HG03039 (cell line): ENCODE results near the gene PTCD2.

Experiments
- ATAC-seq: cut with Tn5 transposase; IDR thresholded peaks from one replicate; pipeline ENCODE4 v1.9.1; 2021; ENCODE audit warnings: mild to moderate bottlenecking, moderate library complexity; ENCODE audit not compliant: unreplicated experiment

The PTCD2 gene

GRCh38 chr5:72338689-72339209, 18.6 kb downstream of the PTCD2 start:
- ATAC-seq, result no peak

GRCh38 chr5:72346398-72346797, 26.2 kb downstream of the PTCD2 start:
- ATAC-seq, result no peak

- no peak for ATAC-seq
Observed at GRCh38 chr5:72347801-72348308, 27.7 kb downstream of the PTCD2 start.

- ATAC-seq, result no peak
Observed at GRCh38 chr5:72351376-72351775, 31.2 kb downstream of the PTCD2 start.

GRCh38 chr5:72352616-72353015, 32.4 kb downstream of the PTCD2 start:
- no peak for ATAC-seq

GRCh38 chr5:72353046-72353445, 32.9 kb downstream of the PTCD2 start:
- ATAC-seq, result no peak

- ATAC-seq, result no peak
Observed at GRCh38 chr5:72355706-72356299, 35.6 kb downstream of the PTCD2 start.

- no peak for ATAC-seq
Observed at GRCh38 chr5:72356361-72356760, 36.2 kb downstream of the PTCD2 start.

- no peak for ATAC-seq
Observed at GRCh38 chr5:72358925-72359324, 38.8 kb downstream of the PTCD2 start.

GRCh38 chr5:72359886-72360285, 39.7 kb downstream of the PTCD2 start:
- ATAC-seq, result no peak

GRCh38 chr5:72363166-72363802, 43.1 kb downstream of the PTCD2 start:
- ATAC-seq, result no peak

- no peak for ATAC-seq
Observed at GRCh38 chr5:72364171-72364570, 44.0 kb downstream of the PTCD2 start.

GRCh38 chr5:72364951-72365350, 44.8 kb downstream of the PTCD2 start:
- no peak for ATAC-seq

- no peak for ATAC-seq
Observed at GRCh38 chr5:72366324-72366976, 46.3 kb downstream of the PTCD2 start.

- ATAC-seq, result no peak
Observed at GRCh38 chr5:72368271-72368670, 48.1 kb downstream of the PTCD2 start.

- ATAC-seq, result no peak
Observed at GRCh38 chr5:72369301-72369700, 49.1 kb downstream of the PTCD2 start.

GRCh38 chr5:72369711-72370110, 49.5 kb downstream of the PTCD2 start:
- ATAC-seq, result no peak

GRCh38 chr5:72372331-72372730, 52.2 kb downstream of the PTCD2 start:
- ATAC-seq, result no peak

- no peak for ATAC-seq
Observed at GRCh38 chr5:72372923-72373322, 52.8 kb downstream of the PTCD2 start.

GRCh38 chr5:72374844-72375243, 54.7 kb downstream of the PTCD2 start:
- no peak for ATAC-seq

- ATAC-seq, result no peak
Observed at GRCh38 chr5:72376381-72376780, 56.2 kb downstream of the PTCD2 start.
